ENCODE results near the gene MESP1.

The MESP1 gene, protein sequence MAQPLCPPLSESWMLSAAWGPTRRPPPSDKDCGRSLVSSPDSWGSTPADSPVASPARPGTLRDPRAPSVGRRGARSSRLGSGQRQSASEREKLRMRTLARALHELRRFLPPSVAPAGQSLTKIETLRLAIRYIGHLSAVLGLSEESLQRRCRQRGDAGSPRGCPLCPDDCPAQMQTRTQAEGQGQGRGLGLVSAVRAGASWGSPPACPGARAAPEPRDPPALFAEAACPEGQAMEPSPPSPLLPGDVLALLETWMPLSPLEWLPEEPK

DNA sequence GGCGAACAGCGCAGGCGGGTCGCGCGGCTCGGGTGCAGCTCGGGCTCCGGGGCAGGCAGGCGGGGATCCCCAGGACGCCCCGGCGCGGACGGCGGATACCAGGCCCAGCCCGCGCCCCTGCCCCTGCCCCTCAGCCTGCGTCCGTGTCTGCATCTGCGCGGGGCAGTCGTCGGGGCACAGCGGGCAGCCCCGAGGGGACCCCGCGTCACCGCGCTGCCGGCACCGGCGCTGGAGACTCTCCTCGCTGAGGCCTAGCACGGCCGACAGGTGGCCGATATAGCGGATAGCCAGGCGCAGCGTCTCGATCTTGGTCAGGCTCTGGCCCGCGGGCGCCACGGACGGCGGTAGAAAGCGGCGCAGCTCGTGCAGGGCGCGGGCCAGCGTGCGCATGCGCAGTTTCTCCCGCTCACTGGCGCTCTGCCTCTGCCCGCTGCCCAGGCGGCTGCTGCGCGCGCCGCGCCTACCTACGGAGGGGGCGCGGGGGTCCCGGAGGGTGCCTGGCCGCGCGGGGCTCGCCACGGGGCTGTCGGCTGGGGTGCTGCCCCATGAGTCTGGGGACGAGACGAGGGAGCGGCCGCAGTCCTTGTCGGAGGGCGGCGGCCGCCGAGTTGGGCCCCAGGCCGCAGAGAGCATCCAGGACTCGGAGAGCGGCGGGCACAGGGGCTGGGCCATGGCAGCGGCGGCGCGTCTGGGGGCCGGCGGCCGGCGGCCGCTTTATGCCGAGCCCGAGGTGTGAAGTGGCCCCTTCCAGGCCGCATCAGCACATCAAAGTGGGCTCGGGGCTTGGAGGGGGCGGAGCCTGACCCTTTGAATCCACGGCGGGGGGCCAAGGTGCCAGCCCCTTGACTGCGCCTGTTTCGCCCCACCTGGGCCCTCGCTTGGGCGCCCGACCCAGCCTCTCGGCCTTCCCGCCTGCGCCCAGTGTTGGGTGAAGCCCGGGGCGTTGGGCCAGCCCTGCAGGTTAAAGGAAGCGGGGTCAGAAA, at the start of gene MESP1:
Gene MESP1 (minus strand): TSS at position 690 of the 983 bp plus-strand sequence. CDS start 18 bp downstream, at position 672.
- peak within 1 kb of the TSS; percentile 69 for H3K27ac ChIP-seq
- TF ChIP-seq, protein P1, sequence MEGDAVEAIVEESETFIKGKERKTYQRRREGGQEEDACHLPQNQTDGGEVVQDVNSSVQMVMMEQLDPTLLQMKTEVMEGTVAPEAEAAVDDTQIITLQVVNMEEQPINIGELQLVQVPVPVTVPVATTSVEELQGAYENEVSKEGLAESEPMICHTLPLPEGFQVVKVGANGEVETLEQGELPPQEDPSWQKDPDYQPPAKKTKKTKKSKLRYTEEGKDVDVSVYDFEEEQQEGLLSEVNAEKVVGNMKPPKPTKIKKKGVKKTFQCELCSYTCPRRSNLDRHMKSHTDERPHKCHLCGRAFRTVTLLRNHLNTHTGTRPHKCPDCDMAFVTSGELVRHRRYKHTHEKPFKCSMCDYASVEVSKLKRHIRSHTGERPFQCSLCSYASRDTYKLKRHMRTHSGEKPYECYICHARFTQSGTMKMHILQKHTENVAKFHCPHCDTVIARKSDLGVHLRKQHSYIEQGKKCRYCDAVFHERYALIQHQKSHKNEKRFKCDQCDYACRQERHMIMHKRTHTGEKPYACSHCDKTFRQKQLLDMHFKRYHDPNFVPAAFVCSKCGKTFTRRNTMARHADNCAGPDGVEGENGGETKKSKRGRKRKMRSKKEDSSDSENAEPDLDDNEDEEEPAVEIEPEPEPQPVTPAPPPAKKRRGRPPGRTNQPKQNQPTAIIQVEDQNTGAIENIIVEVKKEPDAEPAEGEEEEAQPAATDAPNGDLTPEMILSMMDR (conservative IDR thresholded peaks at IDR 0.05; ENCODE audit: low read depth), result peak; percentile 88
- ChIA-PET POLR2A (ENCODE audit: low non-redundant PET) (interaction anchor here (0.9 kb wide), 1 partner anchor 143 kb away, joined by 4 read pairs; the partner anchor contains the start of gene AP3S2), CTCF (interaction anchor here (0.6 to 2.2 kb wide), 12 partner anchors 10 to 565 kb away, joined by 3 to 9 read pairs (median 3); partner anchors contain the start of gene MESP2)
- peak; percentile 94 for DNase-seq (ENCODE audit: low spot score)

DNA sequence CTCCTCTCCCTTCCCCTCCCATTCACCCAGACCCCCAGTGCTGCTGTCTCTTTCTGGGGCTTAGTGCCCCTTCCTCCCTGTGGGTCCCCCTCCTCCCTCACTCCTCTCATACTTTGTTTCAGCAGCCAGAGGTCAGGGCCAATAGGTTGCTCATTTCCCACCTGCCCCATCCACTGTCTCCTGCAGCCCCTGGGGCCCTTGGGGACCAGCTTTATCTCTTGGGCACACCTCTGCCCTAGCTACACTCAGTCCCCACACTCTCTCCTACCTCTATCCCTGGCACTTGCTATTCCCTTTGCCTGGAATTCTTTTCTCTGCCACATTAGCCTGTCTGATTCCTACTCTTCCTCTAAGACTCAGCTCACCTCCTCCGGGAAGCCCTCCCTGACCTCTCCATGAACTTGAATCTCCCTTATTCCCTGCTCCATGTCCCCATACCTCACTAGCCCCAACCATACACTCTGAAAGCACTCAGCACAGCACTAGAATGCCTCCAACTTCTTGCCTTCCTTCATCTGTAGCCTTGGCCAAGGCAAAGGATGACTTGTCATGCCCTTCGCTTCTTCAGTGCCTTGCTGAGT, 49.0 kb upstream of the MESP1 start:
- TF ChIP-seq, protein P1 (conservative IDR thresholded peaks at IDR 0.05; ENCODE audit: low read depth), result no peak
- DNase-seq (ENCODE audit: low spot score), result no peak
- POLR2A ChIA-PET (ENCODE audit: low non-redundant PET), result no interaction called here
- CTCF ChIA-PET, result no interaction called here
- H3K27ac ChIP-seq, result no peak overlapping the region

DNA sequence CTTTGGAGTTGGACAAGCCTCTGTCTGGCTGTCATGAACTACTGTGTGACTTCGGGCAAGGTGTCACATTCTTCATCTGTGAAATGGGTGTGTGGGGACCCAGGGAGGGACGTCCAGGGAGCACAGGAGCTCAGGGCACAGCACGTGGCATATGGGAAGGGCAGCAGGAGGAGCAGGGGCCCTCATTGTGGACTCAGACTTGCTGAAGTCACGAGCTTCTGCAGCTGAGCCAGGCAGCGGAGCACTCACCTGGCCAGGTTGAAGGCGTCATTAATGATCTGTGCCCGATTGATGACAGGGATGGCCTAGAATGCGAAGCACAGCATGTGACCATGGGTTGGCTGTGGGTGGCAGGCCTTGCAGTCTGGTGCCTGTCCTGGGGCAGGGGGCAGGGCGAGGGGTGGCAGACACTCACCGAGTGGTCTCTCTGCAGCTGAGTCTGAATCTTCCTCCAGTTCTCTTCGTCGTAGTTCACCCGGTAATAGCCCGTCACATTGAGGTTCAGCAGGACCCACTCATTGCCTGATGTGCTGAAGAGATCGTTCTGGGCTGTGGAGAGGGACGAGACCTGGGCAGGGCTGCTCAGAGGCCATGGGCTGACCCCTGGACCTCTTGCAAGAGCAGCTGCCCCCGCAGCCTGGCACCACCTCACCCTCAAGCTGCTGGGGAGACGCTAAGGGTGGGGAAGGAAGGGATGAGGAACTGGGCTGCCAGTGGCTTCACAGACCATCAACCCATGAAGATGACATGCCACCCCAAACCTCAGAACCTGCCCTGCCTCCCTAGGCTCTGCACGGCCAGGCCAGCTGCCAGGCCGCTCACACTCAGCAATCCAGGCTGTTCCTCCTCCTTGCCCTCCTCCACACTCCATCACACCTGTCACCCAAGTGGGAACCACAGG, 48.2 kb upstream of the MESP1 start:
- CTCF ChIA-PET, result no interaction called here
- POLR2A ChIA-PET (ENCODE audit: low non-redundant PET), result no interaction called here
- no peak for DNase-seq (ENCODE audit: low spot score)
- H3K27ac ChIP-seq, result no peak overlapping the region
- TF ChIP-seq, protein P1 (conservative IDR thresholded peaks at IDR 0.05; ENCODE audit: low read depth), result no peak

DNA sequence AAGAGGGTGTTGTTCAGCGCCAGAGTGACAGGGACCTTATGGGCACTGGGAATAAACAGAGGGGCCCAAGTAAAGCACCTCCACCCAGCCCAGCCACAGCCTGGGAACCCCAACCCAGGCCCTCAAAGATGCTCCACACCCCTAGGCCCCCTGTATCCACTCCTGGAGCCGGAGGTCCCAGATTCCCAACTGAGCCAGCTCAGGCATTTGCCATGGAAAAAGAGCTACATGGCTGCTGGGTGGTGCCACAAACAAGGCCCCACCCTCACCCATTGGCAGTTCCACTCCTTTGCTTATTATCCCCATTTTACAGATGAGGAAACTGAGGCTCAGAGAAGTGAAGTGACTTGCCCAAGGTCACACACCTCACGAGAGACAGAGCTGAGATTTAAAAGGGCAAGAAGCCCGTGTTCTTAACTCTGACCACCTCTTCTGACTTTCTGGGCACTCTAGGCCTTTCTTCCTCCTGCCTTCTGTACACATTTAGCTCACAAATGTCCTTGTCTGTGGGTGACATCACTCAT, 46.7 kb upstream of the MESP1 start:
- ChIA-PET POLR2A (ENCODE audit: low non-redundant PET) (interaction anchor here (0.7 kb wide), 1 partner anchor 8 kb away, joined by 7 read pairs; no protein-coding TSS in a partner anchor), CTCF (no interaction called here)
- peak overlapping the region; percentile 8 for H3K27ac ChIP-seq
- TF ChIP-seq, protein P1 (conservative IDR thresholded peaks at IDR 0.05; ENCODE audit: low read depth), result no peak
- no peak for DNase-seq (ENCODE audit: low spot score)

DNA sequence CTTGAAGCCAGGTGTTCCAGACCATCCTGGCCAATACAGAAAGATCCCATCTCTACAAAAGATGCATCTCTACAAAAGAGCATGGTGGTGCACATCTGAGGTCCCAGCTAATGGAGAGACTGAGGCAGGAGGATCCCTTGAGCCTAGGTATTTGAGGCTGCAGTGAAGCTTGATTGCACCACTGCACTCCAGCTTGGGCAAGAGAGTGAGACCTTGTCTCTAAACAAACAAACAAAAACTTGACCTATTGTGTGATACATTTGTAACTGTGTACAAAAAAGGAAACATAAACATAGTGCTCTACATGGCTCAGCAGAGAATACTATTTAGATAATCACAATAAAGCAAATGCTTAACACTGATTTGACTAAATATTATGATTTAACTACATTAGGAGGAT, 44.9 kb upstream of the MESP1 start:
- TF ChIP-seq, protein P1 (conservative IDR thresholded peaks at IDR 0.05; ENCODE audit: low read depth), result no peak
- POLR2A ChIA-PET (ENCODE audit: low non-redundant PET), result no interaction called here
- no peak overlapping the region for H3K27ac ChIP-seq
- DNase-seq (ENCODE audit: low spot score), result no peak
- CTCF ChIA-PET, result interaction anchor here (0.6 kb wide), 1 partner anchor 33 kb away, joined by 3 read pairs; no protein-coding TSS in a partner anchor
